Thoracic aorta (tissue), 2 donors: ENCODE data around the gene MEGF11. TPM values are rescaled to one million over a fixed set of nuclear protein-coding genes. Genes with fewer than 3 reads are reported as not detected.

Source experiments
- ATAC-seq: fragments of 150-250 bp; one replicate; pipeline ENCODE4 v1.8.0; 2017; ENCODE audit warnings: low read depth; ENCODE audit not compliant: insufficient number of reproducible peaks, low FRiP score
- DNase-seq: peaks from one replicate; pipeline ENCODE4 v3.0.0-alpha.2; 2020; ENCODE audit warnings: low spot score
- H3K27ac ChIP-seq, 2 donors: fragments of 200-600 bp; sonication (generic); 1 replicate in 1 of 2; 2 replicates in 1 of 2; pipeline ENCODE4 v1.5.1; 2016; ENCODE audit warnings: mild to moderate bottlenecking in 2 of 2, moderate library complexity in 2 of 2
- H3K27me3 ChIP-seq: fragments of 200-600 bp; sonication (generic); replicated peaks from 2 replicates; pipeline ENCODE4 v1.6.0; 2016; ENCODE audit warnings: mild to moderate bottlenecking; ENCODE audit not compliant: insufficient read depth
- H3K36me3 ChIP-seq: fragments of 200-600 bp; sonication (generic); one replicate; pipeline ENCODE4 v1.5.1; 2016
- H3K4me1 ChIP-seq, 2 donors: fragments of 200-600 bp; sonication (generic); 1 replicate in 1 of 2; 2 replicates in 1 of 2; pipeline versions ENCODE4 v1.5.1 to v1.6.0; 2016; ENCODE audit warnings: low read depth in 2 of 2, mild to moderate bottlenecking in 1 of 2; ENCODE audit not compliant: control insufficient read depth in 1 of 2
- H3K4me3 ChIP-seq: fragments of 200-600 bp; sonication (generic); 2 replicates; pipeline ENCODE4 v1.5.1; 2016; ENCODE audit warnings: mild to moderate bottlenecking
- H3K9me3 ChIP-seq: fragments of 200-600 bp; sonication (generic); 2 replicates; pipeline ENCODE4 v1.5.1; 2016
- CTCF ChIP-seq: fragments of 200-600 bp; sonication (generic); IDR thresholded peaks from one replicate; pipeline ENCODE4 v1.5.1; 2019; ENCODE audit warnings: antibody characterized with exemption
- total RNA-seq, 2 donors: library from RNA; depleted of rRNA; stranded (reverse); fragments of >200 nt; gene quantifications; one replicate each; pipeline versions ENCODE4 v1.1.0 to v1.2.3, GENCODE V29; 2016

The MEGF11 gene
- total RNA-seq, 2 donors from 2014 or later = not detected

- Histone ChIP-seq H3K27ac (no peak overlapping the region), H3K4me3 (no peak overlapping the region), H3K36me3 (no peaks in the 10 kb centered on the region), H3K9me3 (no peaks in the 10 kb centered on the region), H3K27me3 (no peaks in the 10 kb centered on the region), H3K4me1 (no peaks in the 10 kb centered on the region)
- ATAC-seq (no peak), DNase-seq (no peak)
- no peak for TF ChIP-seq CTCF
Observed at GRCh38 chr15:65993762-65994161, 259.8 kb downstream of the MEGF11 start.

- no peaks in the 10 kb centered on the region for H3K36me3 ChIP-seq
- H3K4me1 ChIP-seq = no peaks in the 10 kb centered on the region
- TF ChIP-seq CTCF = no peak
- no peak overlapping the region for H3K27ac ChIP-seq
- no peaks in the 10 kb centered on the region for H3K27me3 ChIP-seq
- no peak overlapping the region for H3K4me3 ChIP-seq
- DNase-seq (no peak), ATAC-seq (no peak)
- no peaks in the 10 kb centered on the region for H3K9me3 ChIP-seq
Observed at GRCh38 chr15:65993236-65993635, 260.3 kb downstream of the MEGF11 start.

- DNase-seq = no peak
Observed at GRCh38 chr15:65991721-65992483, 261.6 kb downstream of the MEGF11 start.

GRCh38 chr15:65990298-65990981 lies 263.1 kb downstream of the MEGF11 start:
- Histone ChIP-seq H3K27me3 (no peaks in the 10 kb centered on the region), H3K36me3 (no peaks in the 10 kb centered on the region), H3K9me3 (no peaks in the 10 kb centered on the region), H3K4me1 (no peaks in the 10 kb centered on the region), H3K27ac (no peak overlapping the region), H3K4me3 (no peak overlapping the region)
- no peak for DNase-seq
- no peak for ATAC-seq
- no peak for TF ChIP-seq CTCF

More at GRCh38 chr15:65991721-65992483, 261.6 kb downstream of the MEGF11 start:
- no peak for ATAC-seq
- Histone ChIP-seq H3K27ac (no peak overlapping the region), H3K36me3 (no peaks in the 10 kb centered on the region), H3K4me1 (no peaks in the 10 kb centered on the region), H3K27me3 (no peaks in the 10 kb centered on the region), H3K9me3 (no peaks in the 10 kb centered on the region), H3K4me3 (no peak overlapping the region)
- TF ChIP-seq CTCF = no peak

- H3K27ac ChIP-seq = no peak overlapping the region
- no peaks in the 10 kb centered on the region for H3K9me3 ChIP-seq
- no peaks in the 10 kb centered on the region for H3K36me3 ChIP-seq
- ATAC-seq = no peak
- peaks cover under 1% of the 10 kb centered on the region for H3K27me3 ChIP-seq
- peaks cover 0 to 6% of the 10 kb centered on the region in 2 donors for H3K4me1 ChIP-seq
- H3K4me3 ChIP-seq = no peak overlapping the region
- TF ChIP-seq CTCF = no peak
- no peak for DNase-seq
Observed at GRCh38 chr15:65987100-65987499, 266.4 kb downstream of the MEGF11 start.
